ENCODE measurements around the gene C2orf49.
A peak's percentile ranks its signal among the peaks of the same experiment; 100 is the strongest.

GRCh38 chr2:105369777-105370690, 32.7 kb downstream of the C2orf49 start:
- no peak for TF ChIP-seq TCF7L2 (IDR thresholded peaks at IDR 0.05; ENCODE audit: low read depth, low read length)
- peak; percentile 92 for TF ChIP-seq CTCF (IDR thresholded peaks at IDR 0.05)
- peak; percentile 42 for TF ChIP-seq POLR2AphosphoS5 (IDR thresholded peaks at IDR 0.05; ENCODE audit: low read depth, low read length)

All from Panc1 (cell line).